ENCODE results near the gene SLC36A1. TPM values are rescaled to one million over a fixed set of nuclear protein-coding genes. Genes with fewer than 3 reads are reported as not detected.
A peak's percentile ranks its signal among the peaks of the same experiment; 100 is the strongest.

The SLC36A1 gene
- total RNA-seq, 1 donor from 2014 or later = 49.7 TPM

DNA sequence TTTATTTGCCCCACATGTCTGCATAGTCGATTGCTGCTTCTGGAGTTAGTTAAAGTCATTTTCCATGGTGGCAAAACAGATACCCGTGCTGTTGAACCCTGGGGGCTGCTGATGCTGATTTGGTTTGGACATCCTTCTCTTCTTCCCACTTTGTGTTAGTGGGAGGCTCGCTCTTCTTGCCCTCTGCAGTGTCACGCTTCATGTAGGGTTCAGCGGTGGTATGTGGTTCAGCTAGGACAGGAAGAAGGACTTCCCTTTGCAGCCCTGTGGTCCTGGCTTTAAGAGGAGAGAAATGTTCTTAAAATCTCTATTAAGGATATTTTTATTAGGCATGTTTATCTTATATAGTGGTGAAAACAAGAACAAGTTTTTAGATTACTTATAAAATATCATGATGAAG, 36.2 kb downstream of the SLC36A1 start:
- peaks cover 18% of the 10 kb centered on the region for H3K4me1 Mint-ChIP-seq (ENCODE audit: low read depth)
- TF ChIP-seq, protein P1, sequence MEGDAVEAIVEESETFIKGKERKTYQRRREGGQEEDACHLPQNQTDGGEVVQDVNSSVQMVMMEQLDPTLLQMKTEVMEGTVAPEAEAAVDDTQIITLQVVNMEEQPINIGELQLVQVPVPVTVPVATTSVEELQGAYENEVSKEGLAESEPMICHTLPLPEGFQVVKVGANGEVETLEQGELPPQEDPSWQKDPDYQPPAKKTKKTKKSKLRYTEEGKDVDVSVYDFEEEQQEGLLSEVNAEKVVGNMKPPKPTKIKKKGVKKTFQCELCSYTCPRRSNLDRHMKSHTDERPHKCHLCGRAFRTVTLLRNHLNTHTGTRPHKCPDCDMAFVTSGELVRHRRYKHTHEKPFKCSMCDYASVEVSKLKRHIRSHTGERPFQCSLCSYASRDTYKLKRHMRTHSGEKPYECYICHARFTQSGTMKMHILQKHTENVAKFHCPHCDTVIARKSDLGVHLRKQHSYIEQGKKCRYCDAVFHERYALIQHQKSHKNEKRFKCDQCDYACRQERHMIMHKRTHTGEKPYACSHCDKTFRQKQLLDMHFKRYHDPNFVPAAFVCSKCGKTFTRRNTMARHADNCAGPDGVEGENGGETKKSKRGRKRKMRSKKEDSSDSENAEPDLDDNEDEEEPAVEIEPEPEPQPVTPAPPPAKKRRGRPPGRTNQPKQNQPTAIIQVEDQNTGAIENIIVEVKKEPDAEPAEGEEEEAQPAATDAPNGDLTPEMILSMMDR (IDR thresholded peaks at IDR 0.05) = no peak
- H3K27ac Mint-ChIP-seq (ENCODE audit: unreplicated experiment) = no peak overlapping the region
- H3K36me3 Mint-ChIP-seq (ENCODE audit: low read depth) = peaks cover 51% of the 10 kb centered on the region
- no peaks in the 10 kb centered on the region for H3K9me3 Mint-ChIP-seq (ENCODE audit: low read depth)
- H3K4me3 Mint-ChIP-seq (ENCODE audit: unreplicated experiment) = no peak overlapping the region
- no peaks in the 10 kb centered on the region for H3K27me3 Mint-ChIP-seq (ENCODE audit: low read depth)
- no peak for DNase-seq (ENCODE audit: low spot score)

DNA sequence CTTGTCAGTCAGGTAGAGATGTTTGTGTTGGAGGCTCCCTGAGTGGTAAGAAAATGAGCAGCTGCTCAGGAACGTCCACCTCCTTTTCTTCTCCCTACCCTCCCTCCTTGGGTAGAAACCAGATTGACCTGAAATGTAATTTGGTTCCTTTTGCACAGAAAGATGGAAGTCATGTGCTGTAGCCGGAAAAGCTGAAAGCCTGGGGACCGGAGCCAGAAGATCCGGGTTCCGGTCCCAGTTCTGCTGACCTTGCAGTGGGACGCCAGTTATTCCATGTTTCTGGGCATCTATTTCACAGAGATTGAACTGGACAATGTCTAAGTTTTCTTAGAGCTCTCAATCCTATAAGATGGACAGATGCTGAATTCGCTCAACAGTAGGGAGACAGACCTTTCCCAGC, 40.1 kb downstream of the SLC36A1 start:
- no peak for DNase-seq (ENCODE audit: low spot score)
- H3K36me3 Mint-ChIP-seq (ENCODE audit: low read depth) = peaks cover 49% of the 10 kb centered on the region
- no peaks in the 10 kb centered on the region for H3K9me3 Mint-ChIP-seq (ENCODE audit: low read depth)
- H3K4me1 Mint-ChIP-seq (ENCODE audit: low read depth) = no peaks in the 10 kb centered on the region
- no peak overlapping the region for H3K4me3 Mint-ChIP-seq (ENCODE audit: unreplicated experiment)
- TF ChIP-seq, protein P1 (IDR thresholded peaks at IDR 0.05) = no peak
- H3K27ac Mint-ChIP-seq (ENCODE audit: unreplicated experiment) = no peak overlapping the region
- H3K27me3 Mint-ChIP-seq (ENCODE audit: low read depth) = no peaks in the 10 kb centered on the region

DNA sequence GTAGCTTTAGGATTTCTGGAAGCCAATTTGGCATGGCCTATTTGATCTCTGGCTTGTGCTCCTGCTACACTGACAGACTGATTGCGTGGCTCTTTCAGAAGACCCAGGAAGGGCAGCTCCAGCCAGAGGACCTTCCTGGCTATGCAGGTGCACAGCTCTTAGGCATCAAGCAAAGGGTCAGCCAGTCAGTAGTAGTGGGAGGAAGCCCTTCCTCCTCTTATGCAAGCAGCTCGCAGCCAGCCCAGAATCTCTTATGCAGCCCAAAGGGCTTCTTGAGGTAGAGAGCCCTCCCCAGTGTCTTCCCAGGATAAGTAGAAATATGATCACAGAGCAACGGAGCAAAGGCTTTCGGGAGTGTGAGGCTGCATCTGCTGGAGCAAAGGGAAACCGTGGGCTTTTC, 43.2 kb downstream of the SLC36A1 start:
- peaks cover 46% of the 10 kb centered on the region for H3K36me3 Mint-ChIP-seq (ENCODE audit: low read depth)
- H3K27ac Mint-ChIP-seq (ENCODE audit: unreplicated experiment) = no peak overlapping the region
- peaks cover 5% of the 10 kb centered on the region for H3K9me3 Mint-ChIP-seq (ENCODE audit: low read depth)
- no peaks in the 10 kb centered on the region for H3K4me1 Mint-ChIP-seq (ENCODE audit: low read depth)
- H3K27me3 Mint-ChIP-seq (ENCODE audit: low read depth) = no peaks in the 10 kb centered on the region
- DNase-seq (ENCODE audit: low spot score) = no peak
- H3K4me3 Mint-ChIP-seq (ENCODE audit: unreplicated experiment) = no peak overlapping the region
- TF ChIP-seq, protein P1 (IDR thresholded peaks at IDR 0.05) = no peak

DNA sequence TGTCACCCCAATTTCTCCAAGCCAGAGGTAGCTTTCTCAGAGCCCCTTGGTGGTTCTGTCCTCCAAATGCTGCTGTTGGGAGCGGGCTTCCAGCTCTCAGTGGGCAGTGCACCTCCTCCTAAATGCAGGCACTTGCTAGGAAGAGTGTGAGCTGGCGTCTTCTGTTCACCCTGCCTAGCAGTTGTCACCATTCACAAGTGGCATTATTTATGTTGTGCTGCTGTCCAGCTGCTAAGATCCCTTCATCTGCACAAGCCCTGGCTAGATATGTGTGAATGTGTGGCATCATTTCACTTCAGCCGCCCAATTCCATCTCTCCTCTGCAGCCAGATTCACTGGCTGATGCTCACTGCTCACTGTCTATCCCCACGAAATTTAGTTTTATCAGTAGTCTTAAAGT, 43.7 kb downstream of the SLC36A1 start:
- peaks cover 5% of the 10 kb centered on the region for H3K9me3 Mint-ChIP-seq (ENCODE audit: low read depth)
- H3K27me3 Mint-ChIP-seq (ENCODE audit: low read depth) = no peaks in the 10 kb centered on the region
- H3K4me3 Mint-ChIP-seq (ENCODE audit: unreplicated experiment) = no peak overlapping the region
- H3K36me3 Mint-ChIP-seq (ENCODE audit: low read depth) = peaks cover 41% of the 10 kb centered on the region
- peaks cover 3% of the 10 kb centered on the region for H3K4me1 Mint-ChIP-seq (ENCODE audit: low read depth)
- TF ChIP-seq, protein P1 (IDR thresholded peaks at IDR 0.05) = no peak
- no peak overlapping the region for H3K27ac Mint-ChIP-seq (ENCODE audit: unreplicated experiment)
- DNase-seq (ENCODE audit: low spot score) = no peak

DNA sequence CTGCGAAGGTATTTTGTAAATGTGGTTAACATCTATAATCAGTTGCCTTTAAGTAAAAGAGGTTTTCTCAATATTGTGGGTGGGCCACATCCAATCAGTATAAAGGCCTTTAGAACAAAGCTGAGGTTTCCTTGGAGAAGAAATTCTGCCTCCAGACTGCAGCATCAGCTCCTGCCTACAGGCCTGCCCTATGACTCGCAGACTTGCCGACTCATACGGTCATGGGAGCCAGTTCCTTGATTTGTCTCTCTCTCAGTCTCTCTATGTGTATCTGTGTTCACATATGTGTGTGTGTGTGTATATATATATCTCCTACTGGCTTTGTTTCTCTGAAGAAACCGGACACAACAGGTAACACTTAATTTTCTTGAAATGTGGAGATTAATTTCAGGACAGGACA, 45.3 kb downstream of the SLC36A1 start:
- peak overlapping the region; percentile 15 for H3K27ac Mint-ChIP-seq (ENCODE audit: unreplicated experiment)

More for the DNA sequence above, 45.3 kb downstream of the SLC36A1 start:
- H3K4me3 Mint-ChIP-seq (ENCODE audit: unreplicated experiment) = no peak overlapping the region
- peaks cover 27% of the 10 kb centered on the region for H3K36me3 Mint-ChIP-seq (ENCODE audit: low read depth)
- DNase-seq (ENCODE audit: low spot score) = no peak
- peaks cover 16% of the 10 kb centered on the region for H3K4me1 Mint-ChIP-seq (ENCODE audit: low read depth)
- TF ChIP-seq, protein P1 (IDR thresholded peaks at IDR 0.05) = no peak
- no peaks in the 10 kb centered on the region for H3K27me3 Mint-ChIP-seq (ENCODE audit: low read depth)
- H3K9me3 Mint-ChIP-seq (ENCODE audit: low read depth) = peaks cover 5% of the 10 kb centered on the region
